ENCODE data around the gene IGF2R.

The IGF2R gene

GRCh38 chr6:160128125-160128683, 159.3 kb downstream of the IGF2R start:
- Histone ChIP-seq H3K4me3 (ENCODE audit: low read length) (no peak overlapping the region), H3K9me3 (ENCODE audit: insufficient read depth, low read length) (no peaks in the 10 kb centered on the region), H3K9ac (ENCODE audit: low read length) (no peak overlapping the region), H3K27ac (ENCODE audit: low read length) (no peak overlapping the region), H2AFZ (ENCODE audit: low read depth, low read length) (no peak overlapping the region), H3K36me3 (replicated peaks; ENCODE audit: low read depth, low read length) (no peaks in the 10 kb centered on the region), H4K20me1 (ENCODE audit: insufficient read depth, low read length) (no peaks in the 10 kb centered on the region), H3K27me3 (ENCODE audit: low read depth, low read length) (no peaks in the 10 kb centered on the region), H3K79me2 (ENCODE audit: low read length) (no peaks in the 10 kb centered on the region), H3K4me1 (ENCODE audit: low read length) (no peaks in the 10 kb centered on the region), H3K4me2 (ENCODE audit: low read length) (no peak overlapping the region)
- TF ChIP-seq CTCF (IDR thresholded peaks at IDR 0.05; ENCODE audit: low read depth, low read length): no peak
- no peak for TF ChIP-seq EZH2phosphoT487 (IDR thresholded peaks at IDR 0.05; ENCODE audit: low read depth)

GRCh38 chr6:160128879-160129516, 160.1 kb downstream of the IGF2R start:
- Histone ChIP-seq H3K36me3 (replicated peaks; ENCODE audit: low read depth, low read length) (no peaks in the 10 kb centered on the region), H3K79me2 (ENCODE audit: low read length) (no peaks in the 10 kb centered on the region), H3K4me2 (ENCODE audit: low read length) (no peak overlapping the region), H3K9ac (ENCODE audit: low read length) (no peak overlapping the region), H3K4me3 (ENCODE audit: low read length) (no peak overlapping the region), H4K20me1 (ENCODE audit: insufficient read depth, low read length) (no peaks in the 10 kb centered on the region), H3K4me1 (ENCODE audit: low read length) (no peaks in the 10 kb centered on the region), H3K27me3 (ENCODE audit: low read depth, low read length) (no peaks in the 10 kb centered on the region), H3K27ac (ENCODE audit: low read length) (no peak overlapping the region), H2AFZ (ENCODE audit: low read depth, low read length) (no peak overlapping the region), H3K9me3 (ENCODE audit: insufficient read depth, low read length) (no peaks in the 10 kb centered on the region)
- TF ChIP-seq CTCF (IDR thresholded peaks at IDR 0.05; ENCODE audit: low read depth, low read length): no peak
- no peak for TF ChIP-seq EZH2phosphoT487 (IDR thresholded peaks at IDR 0.05; ENCODE audit: low read depth)

GRCh38 chr6:160129881-160130615, 161.2 kb downstream of the IGF2R start:
- Histone ChIP-seq H2AFZ (ENCODE audit: low read depth, low read length) (no peak overlapping the region), H3K4me1 (ENCODE audit: low read length) (peaks cover 7% of the 10 kb centered on the region), H3K27ac (ENCODE audit: low read length) (no peak overlapping the region), H3K36me3 (replicated peaks; ENCODE audit: low read depth, low read length) (no peaks in the 10 kb centered on the region), H3K9ac (ENCODE audit: low read length) (no peak overlapping the region), H3K4me3 (ENCODE audit: low read length) (no peak overlapping the region), H3K27me3 (ENCODE audit: low read depth, low read length) (no peaks in the 10 kb centered on the region), H3K9me3 (ENCODE audit: insufficient read depth, low read length) (no peaks in the 10 kb centered on the region), H4K20me1 (ENCODE audit: insufficient read depth, low read length) (no peaks in the 10 kb centered on the region), H3K4me2 (ENCODE audit: low read length) (no peak overlapping the region), H3K79me2 (ENCODE audit: low read length) (no peaks in the 10 kb centered on the region)
- TF ChIP-seq CTCF (IDR thresholded peaks at IDR 0.05; ENCODE audit: low read depth, low read length) (no peak), EZH2phosphoT487 (IDR thresholded peaks at IDR 0.05; ENCODE audit: low read depth) (no peak)

GRCh38 chr6:160130729-160131484, 162.0 kb downstream of the IGF2R start:
- TF ChIP-seq CTCF (IDR thresholded peaks at IDR 0.05; ENCODE audit: low read depth, low read length): no peak
- TF ChIP-seq EZH2phosphoT487 (IDR thresholded peaks at IDR 0.05; ENCODE audit: low read depth): no peak

More at GRCh38 chr6:160130729-160131484, 162.0 kb downstream of the IGF2R start:
- no peaks in the 10 kb centered on the region for H3K27me3 ChIP-seq (ENCODE audit: low read depth, low read length)
- no peaks in the 10 kb centered on the region for H3K79me2 ChIP-seq (ENCODE audit: low read length)
- no peak overlapping the region for H2AFZ ChIP-seq (ENCODE audit: low read depth, low read length)
- H4K20me1 ChIP-seq (ENCODE audit: insufficient read depth, low read length): no peaks in the 10 kb centered on the region
- no peak overlapping the region for H3K27ac ChIP-seq (ENCODE audit: low read length)
- H3K4me1 ChIP-seq (ENCODE audit: low read length): peaks cover 11% of the 10 kb centered on the region
- H3K36me3 ChIP-seq (replicated peaks; ENCODE audit: low read depth, low read length): no peaks in the 10 kb centered on the region
- H3K9ac ChIP-seq (ENCODE audit: low read length): no peak overlapping the region
- H3K4me3 ChIP-seq (ENCODE audit: low read length): no peak overlapping the region
- no peak overlapping the region for H3K4me2 ChIP-seq (ENCODE audit: low read length)
- H3K9me3 ChIP-seq (ENCODE audit: insufficient read depth, low read length): no peaks in the 10 kb centered on the region
